ENCODE results near the gene KIF20A.
"Not testable (repeated sequence)": the region's sequence is repeated elsewhere in the genome, so short reads cannot be mapped to it uniquely, and the experiment has no call there.

Gene KIF20A

GRCh38 chr5:138178516-138179276 lies at the start of gene KIF20A, which contains the start of gene BRD8:
Gene KIF20A, plus strand, starts transcription at chr5:138179112. Its CDS starts 569 bp downstream, at chr5:138179681.
Gene BRD8, minus strand, starts transcription at chr5:138178630. Its CDS starts 16 bp downstream, at chr5:138178614.
- peak; percentile 88 for DNase-seq

- DNase-seq: no peak
Measured at GRCh38 chr5:138129347-138129746, 49.6 kb upstream of the KIF20A start.

GRCh38 chr5:138132543-138132942 lies 46.4 kb upstream of the KIF20A start:
- no peak for DNase-seq

- peak; percentile 48 for DNase-seq
Measured at GRCh38 chr5:138138949-138139780, 39.7 kb upstream of the KIF20A start, which contains the start of gene NME5. Gene NME5, minus strand, starts transcription at chr5:138139428. Its CDS starts 648 bp downstream, at chr5:138138780.

GRCh38 chr5:138139781-138140090 lies 39.2 kb upstream of the KIF20A start:
- no peak for DNase-seq

- DNase-seq: no peak
Measured at GRCh38 chr5:138140268-138140667, 38.6 kb upstream of the KIF20A start.

- no peak for DNase-seq
Measured at GRCh38 chr5:138141734-138142133, 37.2 kb upstream of the KIF20A start.

GRCh38 chr5:138143578-138143977 lies 35.3 kb upstream of the KIF20A start:
- DNase-seq: not testable (repeated sequence)

- DNase-seq: no peak
Measured at GRCh38 chr5:138148811-138149210, 30.1 kb upstream of the KIF20A start.

GRCh38 chr5:138149530-138149929 lies 29.4 kb upstream of the KIF20A start:
- DNase-seq: no peak

- not testable (repeated sequence) for DNase-seq
Measured at GRCh38 chr5:138155977-138156376, 22.9 kb upstream of the KIF20A start.

GRCh38 chr5:138157626-138158025 lies 21.3 kb upstream of the KIF20A start:
- no peak for DNase-seq

GRCh38 chr5:138159666-138160065 lies 19.2 kb upstream of the KIF20A start:
- DNase-seq: no peak

- no peak for DNase-seq
Measured at GRCh38 chr5:138160706-138161105, 18.2 kb upstream of the KIF20A start.

GRCh38 chr5:138163721-138164120 lies 15.2 kb upstream of the KIF20A start:
- no peak for DNase-seq

GRCh38 chr5:138169124-138169523 lies 9.8 kb upstream of the KIF20A start:
- DNase-seq: no peak

GRCh38 chr5:138170299-138170698 lies 8.6 kb upstream of the KIF20A start:
- DNase-seq: no peak

- peak; percentile 13 for DNase-seq
Measured at GRCh38 chr5:138177941-138178515, 884 bp upstream of the KIF20A start.

GRCh38 chr5:138179277-138179857 lies 455 bp downstream of the KIF20A start:
- DNase-seq: no peak

- peak; percentile 45 for DNase-seq
Measured at GRCh38 chr5:138180183-138180782, 1.4 kb downstream of the KIF20A start.

- DNase-seq: no peak
Measured at GRCh38 chr5:138180841-138181240, 1.9 kb downstream of the KIF20A start.

GRCh38 chr5:138182808-138183207 lies 3.9 kb downstream of the KIF20A start:
- no peak for DNase-seq

- no peak for DNase-seq
Measured at GRCh38 chr5:138186002-138186447, 7.1 kb downstream of the KIF20A start.
